GM12801 (cell line): Measurements from ENCODE around the gene PPP1R9A.

Experiments
- CTCF ChIP-seq: IDR thresholded peaks from one replicate; pipeline ENCODE4 v1.5.1; 2011; ENCODE audit warnings: control low read depth; ENCODE audit not compliant: insufficient read length; ENCODE audit errors: extremely low read depth

The PPP1R9A gene

GRCh38 chr7:94903971-94904370 lies 3.4 kb upstream of the PPP1R9A start:
- TF ChIP-seq CTCF = no peak

- TF ChIP-seq CTCF = no peak
Measured at GRCh38 chr7:94904982-94905381, 2.4 kb upstream of the PPP1R9A start.

- TF ChIP-seq CTCF = no peak
Measured at GRCh38 chr7:94906065-94906851, 1.1 kb upstream of the PPP1R9A start.

GRCh38 chr7:94907811-94908322 lies 473 bp downstream of the PPP1R9A start:
- no peak for TF ChIP-seq CTCF

- TF ChIP-seq CTCF = no peak
Measured at GRCh38 chr7:94908323-94909178, 1.2 kb downstream of the PPP1R9A start.

GRCh38 chr7:94909179-94909466 lies 1.7 kb downstream of the PPP1R9A start:
- TF ChIP-seq CTCF = no peak

GRCh38 chr7:94912085-94912484 lies 4.7 kb downstream of the PPP1R9A start:
- no peak for TF ChIP-seq CTCF
